NK-92 (cell line): ENCODE measurements around the gene PDK3.

Source experiments
- DNase-seq: peaks from one replicate; lab custom pipeline; 2025; ENCODE audit not compliant: unreplicated experiment; lab: John Stamatoyannopoulos, UW

The PDK3 gene

DNA sequence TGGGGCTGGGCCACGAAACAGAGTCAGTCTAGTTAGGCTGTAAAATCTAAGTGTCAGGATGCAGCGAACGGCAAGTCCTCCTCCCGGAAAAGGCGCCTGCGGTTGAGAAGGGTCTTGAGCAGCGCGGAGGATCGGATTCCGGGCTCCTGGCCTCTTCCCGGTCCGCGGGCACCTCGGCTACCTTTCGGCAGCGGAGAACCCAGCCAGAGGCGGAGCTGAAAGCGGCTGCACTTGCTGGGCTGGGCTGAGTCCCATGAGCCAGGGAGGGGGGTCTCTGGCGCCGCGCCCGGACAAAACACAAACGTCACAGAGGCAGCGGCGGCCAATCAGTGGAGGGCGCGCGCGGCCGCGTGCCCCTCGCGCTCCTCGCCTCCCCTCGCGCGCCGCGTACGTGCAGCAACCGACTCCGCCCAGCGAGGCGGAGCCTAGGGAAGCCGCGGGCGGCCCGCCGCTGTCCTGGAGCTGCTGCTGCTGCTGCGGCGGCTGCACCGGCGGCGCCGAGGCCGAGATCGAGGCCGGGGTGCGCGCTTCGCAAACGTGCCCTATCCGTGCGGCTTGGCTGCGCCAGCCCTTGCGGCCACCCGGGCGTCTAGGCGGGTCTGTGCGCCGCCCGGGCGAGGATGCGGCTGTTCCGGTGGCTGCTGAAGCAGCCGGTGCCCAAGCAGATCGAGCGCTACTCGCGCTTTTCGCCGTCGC, at the start of gene PDK3:
Gene PDK3 (plus strand): TSS at position 451 of the 696 bp plus-strand sequence. CDS start 170 bp downstream, at position 621.
- DNase-seq = peak; percentile 20

GRCh38 chrX:24415921-24416320, 49.2 kb upstream of the PDK3 start:
- DNase-seq = no peak

- no peak for DNase-seq
Observed at GRCh38 chrX:24423960-24424359, 41.1 kb upstream of the PDK3 start.

DNA sequence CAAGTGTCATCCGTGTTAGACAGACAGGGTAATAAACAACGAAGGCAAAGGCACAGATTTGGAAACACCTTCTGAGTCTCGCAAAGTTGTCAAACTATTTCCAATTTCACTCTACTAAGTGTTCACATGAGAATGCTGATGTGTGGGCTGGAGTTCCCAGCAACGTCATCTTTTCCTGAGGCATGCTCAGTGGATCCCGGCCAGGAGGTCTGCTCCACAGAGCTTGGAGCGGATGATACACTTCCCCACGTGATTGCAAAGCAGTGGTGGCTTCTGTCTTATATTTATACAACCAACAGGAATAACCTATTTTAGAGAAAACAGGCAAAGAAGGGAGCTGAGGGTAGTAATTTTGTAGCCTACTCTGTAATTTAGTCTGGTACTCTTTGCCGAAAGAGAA, 40.1 kb upstream of the PDK3 start:
- no peak for DNase-seq

DNA sequence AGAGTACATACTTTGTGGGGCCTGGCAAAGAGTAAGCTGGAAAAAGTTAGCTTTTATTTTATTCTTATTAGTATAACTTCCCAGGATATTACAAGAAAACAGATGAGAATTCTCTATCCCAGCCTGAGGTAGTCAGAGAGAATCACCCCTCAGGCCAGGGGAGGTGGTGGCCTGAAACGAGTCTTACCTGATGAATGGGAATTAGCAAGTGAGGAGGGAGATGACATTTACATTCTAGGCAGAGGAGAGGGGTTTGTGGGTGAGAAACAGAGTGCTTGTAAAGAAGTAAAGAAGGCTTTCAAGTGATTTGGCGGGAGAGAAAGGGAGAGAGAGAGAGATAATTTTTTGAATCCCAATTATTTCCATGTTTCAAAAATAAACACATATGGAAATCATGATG, 39.3 kb upstream of the PDK3 start:
- no peak for DNase-seq

DNA sequence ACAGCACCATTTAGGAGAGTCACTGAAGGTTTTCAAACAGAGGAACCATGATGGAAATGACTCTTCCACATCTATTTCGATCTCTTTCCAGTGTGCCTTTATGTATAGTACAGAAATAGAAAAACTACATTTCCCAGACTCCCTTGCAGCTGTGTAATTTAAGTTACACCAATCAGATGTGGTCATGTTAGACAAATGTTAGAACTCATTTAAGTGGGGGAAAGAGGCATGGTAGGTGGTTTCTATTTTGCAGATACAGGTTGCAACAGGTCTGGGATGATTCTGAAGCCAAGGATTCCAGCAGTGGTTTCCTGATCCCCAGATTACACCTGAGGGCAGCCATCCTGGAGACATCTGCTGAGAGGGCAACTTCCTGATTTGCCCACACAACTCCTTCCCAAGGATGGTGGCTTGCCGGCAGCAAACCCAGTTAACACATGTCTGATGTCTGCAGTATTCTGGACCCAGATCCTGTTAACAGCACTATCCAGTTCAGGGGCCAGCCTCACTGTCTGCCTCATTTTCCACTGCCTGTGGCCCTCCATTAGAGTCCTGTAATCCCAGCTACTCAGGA, 38.7 kb upstream of the PDK3 start:
- DNase-seq = no peak

DNA sequence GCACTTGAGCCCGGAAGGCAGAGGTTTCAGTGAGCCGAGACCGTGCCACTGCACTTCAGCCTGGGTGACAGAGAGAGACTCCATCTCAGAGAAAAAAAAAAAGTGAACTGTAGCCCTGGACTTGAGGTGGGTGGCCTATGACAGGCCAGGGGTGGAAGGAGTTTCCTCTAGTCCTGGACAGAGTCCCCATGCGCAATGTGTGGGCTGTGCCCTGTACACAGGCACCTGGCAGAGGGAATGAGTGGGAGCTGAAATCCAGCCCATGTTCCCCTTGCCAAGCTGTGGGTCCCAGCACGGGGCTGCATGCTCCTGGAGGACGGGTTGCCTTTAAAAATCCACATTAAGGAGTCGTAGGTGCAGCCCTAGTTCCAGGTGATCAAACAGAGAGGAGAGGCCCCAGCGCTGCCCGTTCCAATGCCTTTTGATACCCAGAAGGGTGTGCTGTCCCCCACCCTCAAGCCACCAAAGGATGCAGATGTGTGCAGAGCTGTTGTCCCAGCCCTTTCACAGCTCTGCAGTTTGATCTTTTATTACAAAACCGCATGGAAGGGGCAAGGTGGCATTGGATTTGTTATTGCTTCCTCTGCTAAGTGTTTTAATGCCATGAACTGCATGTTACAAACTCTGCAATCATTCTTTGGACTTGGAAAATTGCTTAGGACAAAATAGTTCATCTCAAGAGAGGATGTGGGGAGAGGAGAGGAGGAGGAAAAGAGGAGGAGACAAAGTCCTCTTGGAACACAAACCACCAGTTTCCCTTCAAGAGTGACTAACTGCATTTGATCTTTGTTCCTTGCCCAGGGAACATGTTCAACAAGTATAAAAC, 38.0 kb upstream of the PDK3 start:
- no peak for DNase-seq

- no peak for DNase-seq
Observed at GRCh38 chrX:24427747-24428019, 37.4 kb upstream of the PDK3 start.

DNA sequence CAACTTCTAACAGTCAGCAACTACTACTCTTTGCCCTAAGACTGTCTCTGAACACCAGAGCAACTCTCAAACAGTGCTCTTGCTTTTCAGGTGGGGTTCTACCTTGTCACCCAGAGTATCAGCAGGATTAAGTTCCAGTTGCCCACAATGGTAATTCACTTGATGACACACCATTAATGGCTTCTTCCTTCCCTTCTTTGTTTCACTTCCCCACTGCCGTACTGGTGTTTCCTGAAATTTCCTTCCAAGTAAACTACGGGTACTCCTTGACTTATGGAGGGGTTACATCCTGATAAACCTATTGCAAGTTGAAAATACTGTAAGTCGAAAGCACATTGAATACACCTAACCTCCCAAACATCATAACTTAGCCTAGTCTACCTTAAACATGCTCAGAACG, 36.6 kb upstream of the PDK3 start:
- no peak for DNase-seq

DNA sequence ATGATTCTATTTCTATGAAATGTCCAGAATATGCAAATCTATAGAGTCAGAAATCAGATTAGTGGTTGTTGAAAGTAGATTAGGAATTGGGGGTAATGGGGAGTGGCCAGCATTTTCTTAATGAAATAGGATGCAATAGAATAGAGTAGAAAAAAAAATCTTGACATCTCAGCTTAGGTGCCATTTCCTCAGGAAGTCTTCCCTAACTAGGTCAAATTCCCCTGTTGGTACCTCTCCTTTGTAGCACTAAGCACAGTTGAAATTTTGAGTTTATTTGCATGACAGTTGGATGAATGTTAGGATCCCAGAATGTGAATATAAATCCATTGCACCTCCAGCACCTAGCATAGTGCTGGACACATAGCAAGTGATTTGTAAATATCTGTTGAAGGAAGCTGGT, 30.0 kb upstream of the PDK3 start:
- no peak for DNase-seq

DNA sequence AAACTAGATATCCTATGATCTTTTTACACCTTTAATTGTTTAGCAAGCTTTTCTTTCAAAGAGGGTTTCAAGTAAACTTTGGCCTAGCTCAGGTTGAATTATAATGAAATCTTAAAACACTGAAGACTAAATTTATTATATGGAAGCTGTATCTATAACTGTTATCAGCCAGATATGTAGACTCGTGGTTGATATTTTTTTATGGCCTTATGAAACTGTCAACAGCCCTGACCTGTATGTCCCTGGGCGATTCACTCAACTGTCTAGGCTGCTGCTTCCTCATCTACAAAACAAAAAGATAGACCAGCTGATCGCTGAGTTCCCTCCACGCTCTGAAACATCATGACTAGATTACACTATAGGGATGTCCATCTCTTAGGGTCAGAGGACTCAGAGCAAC, 21.2 kb upstream of the PDK3 start:
- DNase-seq = no peak

GRCh38 chrX:24444645-24445044, 20.4 kb upstream of the PDK3 start:
- DNase-seq = no peak

DNA sequence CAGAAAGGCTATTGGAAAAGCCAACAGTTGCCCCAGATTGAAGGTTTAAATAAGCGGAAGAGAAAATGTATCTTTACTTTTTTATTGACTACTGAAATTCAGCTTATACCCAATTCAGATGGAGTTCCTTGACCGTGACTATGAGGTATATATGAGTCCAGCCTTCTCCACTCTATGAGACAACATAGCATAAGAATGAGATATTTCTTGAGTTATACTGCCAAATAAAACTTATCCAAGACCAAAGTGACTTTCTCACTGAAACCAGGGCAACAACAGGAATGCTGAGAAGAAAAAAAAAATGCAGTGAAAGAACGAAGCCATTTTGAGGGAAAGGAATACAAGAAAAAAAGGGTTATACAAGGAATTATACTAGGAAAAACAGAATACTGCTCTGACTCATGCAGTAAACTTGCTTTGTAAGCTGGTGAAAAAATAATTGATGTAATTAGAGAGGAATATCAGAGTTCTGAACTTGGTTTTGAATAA, 16.3 kb upstream of the PDK3 start:
- no peak for DNase-seq

DNA sequence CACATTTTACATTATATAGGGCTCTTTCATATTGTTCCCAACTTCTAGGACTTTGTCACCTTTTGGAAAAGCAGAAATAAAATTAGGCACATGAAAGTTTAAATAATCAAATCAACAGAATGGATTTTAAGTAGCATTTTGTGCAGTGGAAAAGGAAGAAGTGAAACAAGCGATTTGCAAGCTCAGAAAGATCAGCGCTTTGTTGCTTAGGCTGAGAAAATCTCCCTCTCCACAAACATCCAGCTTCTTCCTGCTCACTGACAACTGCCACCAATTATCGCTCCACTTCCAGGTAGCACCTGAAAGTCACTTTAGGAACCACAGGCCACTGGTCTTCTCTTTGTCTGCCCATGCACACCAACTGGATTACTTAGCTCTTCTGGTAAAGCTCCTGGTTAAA, 2.0 kb upstream of the PDK3 start:
- DNase-seq = no peak

DNA sequence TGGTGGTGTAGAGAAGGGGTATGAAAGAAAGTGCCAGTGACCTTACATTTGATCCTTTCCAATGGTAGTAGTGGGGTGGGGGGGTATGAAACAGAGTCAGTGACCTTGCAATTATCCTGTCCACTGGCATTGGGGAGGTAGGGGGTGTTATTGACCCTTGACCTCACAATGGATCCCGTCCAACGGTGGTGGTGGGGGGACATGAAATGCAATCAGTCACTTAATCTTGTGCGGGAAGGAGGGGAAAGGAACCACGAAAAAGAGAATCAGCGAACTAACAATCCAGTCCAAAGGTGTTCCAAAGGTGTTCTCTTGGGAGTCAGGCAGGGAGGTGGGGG, 619 bp upstream of the PDK3 start:
- DNase-seq = no peak

- DNase-seq = no peak
Observed at GRCh38 chrX:24465532-24465865, 413 bp downstream of the PDK3 start.

GRCh38 chrX:24466025-24466424, 939 bp downstream of the PDK3 start:
- no peak for DNase-seq

DNA sequence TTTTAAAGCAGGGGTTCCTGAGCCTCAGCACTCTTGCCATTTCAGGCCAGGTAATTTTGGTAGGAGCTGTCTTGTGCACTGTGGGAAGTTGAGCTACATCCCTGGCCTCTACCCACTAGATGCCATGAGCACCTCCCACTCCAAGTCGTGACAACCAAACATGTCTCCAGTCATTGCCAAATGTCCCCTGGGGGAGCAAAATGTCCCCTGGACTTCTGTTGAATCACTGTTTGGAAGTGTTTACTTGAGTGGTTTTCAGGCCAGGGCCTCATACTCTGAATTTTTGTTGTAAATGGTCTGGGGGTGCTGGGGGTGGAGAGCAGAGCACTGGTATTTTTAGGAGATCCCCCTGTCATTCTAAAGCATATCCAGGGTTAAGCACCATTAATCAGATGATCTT, 3.2 kb downstream of the PDK3 start:
- DNase-seq = no peak

- no peak for DNase-seq
Observed at GRCh38 chrX:24471808-24472207, 6.7 kb downstream of the PDK3 start.

DNA sequence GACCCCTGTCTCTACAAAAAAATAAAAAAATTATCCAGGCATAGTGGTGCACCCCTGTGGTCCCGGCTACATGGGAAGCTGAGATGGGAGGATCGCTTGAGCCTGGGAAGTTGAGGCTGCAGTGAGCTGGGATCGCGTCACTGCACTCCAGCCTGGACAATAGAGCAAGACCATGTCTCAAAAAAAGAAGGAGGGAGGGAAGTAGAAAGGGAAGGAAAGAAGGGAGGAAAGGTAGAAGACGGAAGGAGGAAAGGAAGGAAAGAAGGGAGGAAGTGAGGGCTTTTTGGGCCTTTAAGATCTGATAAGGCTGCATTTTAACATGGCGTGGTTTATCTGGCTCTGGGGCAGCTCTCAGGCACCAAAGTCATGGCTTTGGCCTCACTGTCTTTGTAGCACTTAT, 10.4 kb downstream of the PDK3 start:
- no peak for DNase-seq

DNA sequence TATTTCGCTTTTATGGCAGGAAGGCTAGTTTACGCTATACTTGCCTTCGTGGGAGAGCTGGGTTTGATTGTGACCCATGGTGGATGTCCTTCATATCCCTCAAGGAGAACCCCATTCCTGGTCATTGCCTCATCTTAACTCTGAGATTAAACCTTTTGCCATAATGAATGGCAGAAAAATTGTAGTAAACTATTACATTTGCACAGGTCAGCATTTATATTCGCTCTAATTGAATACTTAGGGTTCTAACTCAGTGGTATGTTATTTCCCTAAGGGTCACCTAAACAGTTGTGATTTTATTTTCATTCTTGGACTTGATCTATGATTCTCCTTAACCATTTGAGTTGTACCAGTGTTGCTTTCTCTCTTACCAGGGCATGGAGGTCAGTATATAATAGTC, 13.4 kb downstream of the PDK3 start:
- no peak for DNase-seq

DNA sequence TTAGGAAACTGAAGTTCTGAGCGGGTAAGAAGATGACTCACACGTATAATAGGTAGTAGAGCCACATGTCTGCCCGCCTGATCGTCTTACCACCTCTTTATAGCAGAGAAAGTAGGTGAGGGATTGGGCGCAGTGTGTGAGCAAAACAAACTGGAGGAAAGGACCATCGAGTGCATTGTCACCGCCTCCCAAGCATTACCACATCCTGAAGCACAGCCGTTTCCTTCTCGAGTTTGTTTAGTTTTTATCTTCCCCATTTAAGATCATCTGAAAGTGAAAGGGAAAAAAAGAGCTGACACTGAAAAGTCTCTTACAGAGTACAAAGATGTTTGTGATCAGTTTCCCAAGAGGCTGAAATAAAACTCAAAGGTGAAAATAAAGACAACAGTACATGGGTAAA, 14.8 kb downstream of the PDK3 start:
- no peak for DNase-seq

DNA sequence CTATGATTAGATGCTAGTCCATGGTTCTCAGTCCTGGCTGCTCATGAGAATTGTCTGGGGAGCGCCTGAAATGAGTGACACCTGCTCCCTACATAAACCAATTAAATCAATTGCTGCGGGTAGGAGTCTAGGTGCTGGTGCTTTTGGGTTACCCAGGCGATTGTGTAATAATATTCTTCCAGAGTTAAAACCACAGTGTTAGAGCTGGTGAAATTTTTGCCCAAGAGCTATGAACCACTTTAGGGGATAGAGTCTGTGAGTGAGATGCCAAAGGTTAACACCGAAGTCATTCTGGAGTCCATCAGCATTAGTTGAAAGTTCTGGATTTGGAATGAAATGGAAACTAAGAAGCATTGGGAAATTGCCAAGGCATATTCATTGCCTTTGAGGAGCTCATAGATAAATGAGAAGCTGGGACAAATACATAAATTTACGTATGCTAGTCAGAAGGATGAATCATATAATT, 15.3 kb downstream of the PDK3 start:
- DNase-seq = no peak
